ENCODE data around the gene METTL2A. TPM values are rescaled to one million over a fixed set of nuclear protein-coding genes. Genes with fewer than 3 reads are reported as not detected.
"Not testable (repeated sequence)": the region's sequence is repeated elsewhere in the genome, so short reads cannot be mapped to it uniquely, and the experiment has no call there.

The METTL2A gene
- polyA plus RNA-seq, 3 donors from 2014 or later, result 7.5 to 14.8 (median 10.3) TPM

- H3K27me3 Mint-ChIP-seq (ENCODE audit: low read depth in 3 of 3); H3K9me3 Mint-ChIP-seq; H3K4me3 Mint-ChIP-seq; DNase-seq; H3K27ac Mint-ChIP-seq: not testable (repeated sequence)
- Mint-ChIP-seq H3K36me3 (peaks cover 9 to 16% (median 15%) of the 10 kb centered on the region in 3 donors), H3K4me1 (peaks cover 16 to 21% of the 10 kb centered on the region in 2 donors)
Measured at GRCh38 chr17:62453041-62453440, 29.3 kb downstream of the METTL2A start.

DNA sequence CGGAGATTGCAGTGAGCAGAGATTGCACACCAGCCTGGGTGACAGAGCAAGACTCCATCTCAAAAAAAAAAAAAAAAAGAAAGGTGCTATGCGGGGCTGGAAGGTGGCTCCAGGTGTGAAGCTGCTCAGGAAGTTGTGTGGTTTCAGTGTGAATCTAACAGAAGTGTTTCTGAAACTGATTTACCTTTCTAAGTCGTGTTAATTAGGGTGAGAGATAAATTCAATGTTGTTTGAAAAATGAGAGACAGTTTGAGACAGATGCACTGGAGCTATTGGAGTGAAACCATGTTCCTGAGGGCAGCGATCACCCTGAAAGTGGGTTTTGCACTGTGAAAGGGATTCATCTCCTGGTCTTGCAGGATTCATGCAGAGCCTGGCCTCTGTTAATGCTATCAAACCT lies 30.0 kb downstream of the METTL2A start:
- H3K4me3 Mint-ChIP-seq, result peak overlapping the region; percentile 39 to 78 (median 51)
- H3K27me3 Mint-ChIP-seq (ENCODE audit: low read depth in 3 of 3); H3K9me3 Mint-ChIP-seq: not testable (repeated sequence)
- peak; percentile 42 to 58 (median 44) for DNase-seq
- H3K4me1 Mint-ChIP-seq, result peaks cover 16 to 21% of the 10 kb centered on the region in 2 donors
- H3K27ac Mint-ChIP-seq, result peak overlapping the region; percentile 19 to 84 (median 49)
- H3K36me3 Mint-ChIP-seq, result peaks cover 8 to 11% (median 10%) of the 10 kb centered on the region in 3 donors

- H3K4me3 Mint-ChIP-seq, result peak overlapping the region; percentile 39 to 78 (median 51)
- peak in 1 of 3 donors; percentile 10 for DNase-seq
- peak overlapping the region; percentile 19 to 84 (median 49) for H3K27ac Mint-ChIP-seq
- not testable (repeated sequence) for H3K27me3 Mint-ChIP-seq (ENCODE audit: low read depth in 3 of 3); H3K9me3 Mint-ChIP-seq; H3K36me3 Mint-ChIP-seq
- H3K4me1 Mint-ChIP-seq, result peaks cover 16 to 21% of the 10 kb centered on the region in 2 donors
Measured at GRCh38 chr17:62454111-62454510, 30.4 kb downstream of the METTL2A start.

- Mint-ChIP-seq H3K27ac (no peak overlapping the region), H3K27me3 (ENCODE audit: low read depth in 3 of 3) (no peaks in the 10 kb centered on the region), H3K4me1 (peaks cover 16 to 21% of the 10 kb centered on the region in 2 donors)
Measured at GRCh38 chr17:62456016-62456415, 32.3 kb downstream of the METTL2A start.

GRCh38 chr17:62458483-62458882 lies 34.8 kb downstream of the METTL2A start:
- DNase-seq; H3K36me3 Mint-ChIP-seq; H3K27me3 Mint-ChIP-seq (ENCODE audit: low read depth in 3 of 3); H3K9me3 Mint-ChIP-seq; H3K27ac Mint-ChIP-seq; H3K4me3 Mint-ChIP-seq: not testable (repeated sequence)
- H3K4me1 Mint-ChIP-seq, result peaks cover 9 to 10% of the 10 kb centered on the region in 2 donors

More at GRCh38 chr17:62456016-62456415, 32.3 kb downstream of the METTL2A start:
- Mint-ChIP-seq H3K9me3 (no peaks in the 10 kb centered on the region), H3K36me3 (peaks cover 4 to 6% (median 5%) of the 10 kb centered on the region in 3 donors), H3K4me3 (no peak overlapping the region)
- no peak for DNase-seq

- DNase-seq; H3K27me3 Mint-ChIP-seq (ENCODE audit: low read depth in 3 of 3); H3K4me3 Mint-ChIP-seq; H3K27ac Mint-ChIP-seq; H3K4me1 Mint-ChIP-seq; H3K36me3 Mint-ChIP-seq; H3K9me3 Mint-ChIP-seq: not testable (repeated sequence)
Measured at GRCh38 chr17:62464422-62464821, 40.7 kb downstream of the METTL2A start.

GRCh38 chr17:62465271-62465670 lies 41.6 kb downstream of the METTL2A start:
- DNase-seq; H3K36me3 Mint-ChIP-seq; H3K27me3 Mint-ChIP-seq (ENCODE audit: low read depth in 3 of 3); H3K4me3 Mint-ChIP-seq; H3K9me3 Mint-ChIP-seq; H3K27ac Mint-ChIP-seq; H3K4me1 Mint-ChIP-seq: not testable (repeated sequence)

DNA sequence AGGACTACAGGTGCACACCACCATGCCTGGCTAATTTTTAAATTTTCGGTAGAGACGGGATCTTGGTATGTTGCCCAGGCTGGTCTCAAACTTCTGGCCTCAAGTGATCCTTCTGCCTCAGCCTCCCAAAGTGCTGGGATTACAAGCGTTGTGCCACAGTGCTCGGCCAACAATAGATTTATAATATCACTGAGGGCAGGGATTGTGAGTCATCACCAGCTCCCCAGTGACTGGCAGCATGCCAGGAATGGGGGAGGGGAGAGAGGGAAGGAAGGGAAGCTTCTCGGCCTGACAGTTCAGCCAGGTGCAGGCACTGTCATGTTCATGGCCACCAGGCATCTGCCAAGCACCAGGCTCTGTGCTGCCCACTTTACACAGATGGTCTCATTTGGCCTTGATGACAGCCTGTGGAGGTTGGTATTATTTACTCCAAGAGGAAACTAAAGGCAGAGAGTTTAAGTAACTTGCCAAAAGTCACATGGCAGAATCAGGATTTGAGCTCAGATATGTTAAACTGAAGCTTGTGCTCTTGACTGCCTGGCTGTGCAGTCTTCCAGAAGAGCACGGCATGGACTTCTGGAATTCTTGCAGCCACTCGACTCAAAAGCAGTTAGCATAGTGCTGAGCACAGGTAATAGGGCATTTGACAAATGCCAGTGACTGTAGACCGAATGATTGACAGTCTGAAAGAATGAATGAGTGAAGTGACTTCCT lies 47.1 kb downstream of the METTL2A start:
- peak in 1 of 3 donors; percentile 17 for DNase-seq
- not testable (repeated sequence) for H3K9me3 Mint-ChIP-seq; H3K36me3 Mint-ChIP-seq; H3K4me1 Mint-ChIP-seq; H3K27me3 Mint-ChIP-seq (ENCODE audit: low read depth in 3 of 3); H3K4me3 Mint-ChIP-seq
- H3K27ac Mint-ChIP-seq, result peak overlapping the region in 2 of 6 donors; percentile 23 to 50

DNA sequence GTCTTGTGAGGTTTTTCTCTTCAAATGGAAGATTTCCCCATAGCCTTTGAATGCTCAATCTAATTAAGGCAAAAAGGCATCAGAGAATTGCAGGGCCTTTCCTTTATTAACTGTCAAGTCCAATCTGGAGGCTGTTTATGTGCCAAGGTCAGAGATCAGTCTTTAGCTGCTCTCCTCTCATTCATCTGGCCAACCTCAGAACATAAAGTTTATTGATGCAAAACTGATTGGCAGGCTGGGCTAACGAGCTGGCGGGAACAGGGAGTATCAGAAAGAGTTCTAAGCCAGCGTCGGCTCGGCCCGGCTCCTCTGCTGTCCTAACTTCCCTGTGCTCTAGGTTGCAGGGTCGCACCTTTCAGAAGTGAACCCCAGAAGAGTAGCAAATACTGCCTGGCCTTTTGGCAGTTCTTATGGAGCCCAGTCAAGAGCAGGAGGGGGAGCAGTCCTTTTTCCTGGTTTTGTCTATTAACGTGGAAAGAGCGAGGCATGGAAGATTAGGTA lies 47.7 kb downstream of the METTL2A start:
- H3K4me1 Mint-ChIP-seq; H3K9me3 Mint-ChIP-seq; H3K36me3 Mint-ChIP-seq; H3K4me3 Mint-ChIP-seq; H3K27ac Mint-ChIP-seq; H3K27me3 Mint-ChIP-seq (ENCODE audit: low read depth in 3 of 3); DNase-seq: not testable (repeated sequence)

- peak overlapping the region in 1 of 6 donors; percentile 29 for H3K27ac Mint-ChIP-seq
- DNase-seq; H3K4me1 Mint-ChIP-seq; H3K27me3 Mint-ChIP-seq (ENCODE audit: low read depth in 3 of 3); H3K9me3 Mint-ChIP-seq; H3K4me3 Mint-ChIP-seq; H3K36me3 Mint-ChIP-seq: not testable (repeated sequence)
Measured at GRCh38 chr17:62473030-62473982, 49.6 kb downstream of the METTL2A start.

GRCh38 chr17:62477111-62477510 lies 53.4 kb downstream of the METTL2A start:
- H3K9me3 Mint-ChIP-seq, DNase-seq, H3K36me3 Mint-ChIP-seq: not testable (repeated sequence)
- H3K4me3 Mint-ChIP-seq, result peak overlapping the region; percentile 81 to 89 (median 85)
- peaks cover 1 to 12% (median 3%) of the 10 kb centered on the region in 3 donors for H3K27me3 Mint-ChIP-seq (ENCODE audit: low read depth in 3 of 3)
- peaks cover 25 to 31% of the 10 kb centered on the region in 2 donors for H3K4me1 Mint-ChIP-seq
- H3K27ac Mint-ChIP-seq, result peak overlapping the region; percentile 82 to 93 (median 90)

GRCh38 chr17:62477718-62478408 lies 54.2 kb downstream of the METTL2A start:
- peak; percentile 38 to 45 (median 43) for DNase-seq
- peaks cover 1 to 12% (median 3%) of the 10 kb centered on the region in 3 donors for H3K27me3 Mint-ChIP-seq (ENCODE audit: low read depth in 3 of 3)
- H3K4me3 Mint-ChIP-seq, result peak overlapping the region; percentile 81 to 89 (median 85)
- H3K27ac Mint-ChIP-seq, result peak overlapping the region; percentile 82 to 93 (median 90)
- peaks cover 28 to 37% of the 10 kb centered on the region in 2 donors for H3K4me1 Mint-ChIP-seq
- H3K9me3 Mint-ChIP-seq, H3K36me3 Mint-ChIP-seq: not testable (repeated sequence)

DNA sequence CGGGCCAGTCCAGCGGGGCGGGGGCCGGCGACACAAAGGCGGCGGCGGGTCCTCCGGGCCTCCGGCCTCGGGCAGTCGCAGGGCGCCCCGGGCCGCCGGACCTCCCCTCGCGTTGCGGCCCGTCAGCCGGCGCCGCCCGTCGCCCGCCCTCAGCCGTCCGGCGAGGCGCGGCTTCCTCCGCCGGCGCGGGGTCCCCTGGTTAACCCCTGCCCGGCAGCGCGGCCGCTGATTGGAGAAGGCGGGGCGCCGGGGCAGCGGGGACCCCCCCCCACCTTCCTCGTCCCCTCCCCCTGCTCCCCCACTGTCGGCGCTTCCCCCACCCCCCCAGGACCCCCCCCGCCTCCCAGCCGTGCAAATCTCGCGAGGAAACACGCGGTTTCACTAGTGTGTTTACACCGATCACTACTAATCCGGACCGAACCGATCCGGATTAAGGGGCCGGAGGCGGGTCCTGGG lies 54.8 kb downstream of the METTL2A start, which contains the start of gene TLK2:
TLK2 (plus strand) TSS at position 402 of the 456 bp plus-strand sequence. CDS start 2,301 bp downstream, outside the sequence.
- H3K27ac Mint-ChIP-seq, result peak within 1 kb of the TSS; percentile 91 to 96 (median 94)
- H3K9me3 Mint-ChIP-seq, result no peaks in the 10 kb centered on the region
- H3K4me3 Mint-ChIP-seq, result peak within 1 kb of the TSS; percentile 87 to 95 (median 88)
- H3K4me1 Mint-ChIP-seq, result peaks cover 32 to 42% of the 10 kb centered on the region in 2 donors
- H3K27me3 Mint-ChIP-seq (ENCODE audit: low read depth in 3 of 3), result peaks cover 1 to 12% (median 3%) of the 10 kb centered on the region in 3 donors
- H3K36me3 Mint-ChIP-seq, result no peaks in the 10 kb centered on the region
- DNase-seq, result peak; percentile 71 to 80 (median 77)
